HCT116 (cell line): ENCODE measurements around the gene ARID4A. TPM values are rescaled to one million over a fixed set of nuclear protein-coding genes. Genes with fewer than 3 reads are reported as not detected.

Source experiments
- ATAC-seq: fragments of 200-7000 bp; cut with Tn5 transposase; 2 replicates; pipeline ENCODE4 v1.9.1; 2020; ENCODE audit warnings: mild to moderate bottlenecking, moderate library complexity
- BruUV-seq: library from RNA; stranded (reverse); fragments of 400-500 nt; replicated peaks from 2 replicates; lab custom pipeline; 2021; lab: Mats Ljungman, UMichigan
- CTCF ChIA-PET: fragments of 300-600 bp; sonication (Branson Sonifier 250); formaldehyde crosslinking; loops from one replicate; lab custom pipeline; 2021; ENCODE audit warnings: antibody characterized with exemption; lab: Charles Lee
- POLR2A ChIA-PET: fragments of 300-600, 350-600 bp; sonication (Branson Sonifier 250); formaldehyde crosslinking; loops from one replicate; lab custom pipeline; 2021; ENCODE audit warnings: antibody characterized with exemption; lab: Charles Lee
- RAD21 ChIA-PET, 2 experiments: fragments of 300-600 bp; sonication (Branson Sonifier 250); formaldehyde crosslinking; loops; one replicate each; lab custom pipeline; 2023; ENCODE audit warnings: low total read pairs in 2 of 2; ENCODE audit not compliant: uncharacterized antibody in 2 of 2, unreplicated experiment in 2 of 2, low non-redundant PET in 1 of 2; lab: Charles Lee
- DNase-seq: peaks from one replicate; pipeline ENCODE4 v3.0.0-alpha.2; 2010; ENCODE audit warnings: low read depth, low spot score
- H2AFZ ChIP-seq: fragments of 200-600 bp; shearing (Covaris generic), sonication (generic); 2 replicates; pipeline ENCODE4 v1.6.1; 2017; ENCODE audit warnings: low read depth, mixed run types, mixed read lengths, antibody characterized with exemption, low read length; ENCODE audit not compliant: poor library complexity, severe bottlenecking
- H3K27ac ChIP-seq: 2 replicates; pipeline ENCODE4 v1.5.1; 2012; ENCODE audit warnings: low read depth, low read length
- H3K27me3 ChIP-seq: fragments of 200-600 bp; sonication (generic); 2 replicates; pipeline ENCODE4 v1.6.1; 2016; ENCODE audit warnings: mixed run types, low read length, mixed read lengths; ENCODE audit not compliant: insufficient read depth
- H3K36me3 ChIP-seq, 2 experiments: fragments of 200-500 bp in 1 of 2; fragments of 200-600 bp in 1 of 2; sonication (Bioruptor generic) in 1 of 2; sonication (generic) in 1 of 2; 2 replicates each; pipeline versions ENCODE4 v1.5.1 to v1.6.1; 2014 to 2016; ENCODE audit warnings: low read length in 2 of 2, inconsistent platforms in 1 of 2, mixed read lengths in 1 of 2, mixed run types in 1 of 2; ENCODE audit not compliant: insufficient read depth in 2 of 2, control insufficient read depth in 1 of 2
- H3K4me1 ChIP-seq, 2 experiments: fragments of 200-600 bp in 1 of 2; sonication (generic) in 1 of 2; 2 replicates each; pipeline versions ENCODE4 v1.5.1 to v1.6.1; 2012 to 2017; ENCODE audit warnings: low read length in 2 of 2, inconsistent platforms in 1 of 2, mild to moderate bottlenecking in 1 of 2, mixed read lengths in 1 of 2, mixed run types in 1 of 2, moderate library complexity in 1 of 2; ENCODE audit not compliant: insufficient read depth in 2 of 2, control insufficient read depth in 1 of 2
- H3K4me2 ChIP-seq: fragments of 200-600 bp; sonication (generic); 2 replicates; pipeline ENCODE4 v1.6.1; 2017; ENCODE audit warnings: mixed run types, low read length, mixed read lengths
- H3K4me3 ChIP-seq, 2 experiments: fragments of 200-600 bp in 1 of 2; sonication (generic) in 1 of 2; replicated peaks in 1 of 2; 2 replicates each; pipeline ENCODE4 v1.5.1; 2011 to 2016; ENCODE audit warnings: low read length in 2 of 2, control low read depth in 1 of 2, low read depth in 1 of 2, mild to moderate bottlenecking in 1 of 2, mixed read lengths in 1 of 2, mixed run types in 1 of 2
- H3K79me2 ChIP-seq: fragments of 200-600 bp; sonication (generic); 2 replicates; pipeline ENCODE4 v1.6.1; 2017; ENCODE audit warnings: mild to moderate bottlenecking, mixed run types, low read length, moderate library complexity, mixed read lengths; ENCODE audit not compliant: insufficient read depth
- H3K9ac ChIP-seq: fragments of 200-600 bp; sonication (generic); 2 replicates; pipeline ENCODE4 v1.6.1; 2016; ENCODE audit warnings: low read length, mixed read lengths
- H3K9me2 ChIP-seq: fragments of 200-600 bp; sonication (generic), shearing (Covaris generic); 2 replicates; pipeline ENCODE4 v1.6.1; 2017; ENCODE audit warnings: mixed run types, mild to moderate bottlenecking, moderate library complexity; ENCODE audit not compliant: insufficient read depth
- H3K9me3 ChIP-seq, 2 experiments: fragments of 200-500 bp in 1 of 2; fragments of 200-600 bp in 1 of 2; sonication (Bioruptor generic) in 1 of 2; sonication (generic) in 1 of 2; 2 replicates each; pipeline ENCODE4 v1.6.1; 2014 to 2017; ENCODE audit warnings: low read length in 2 of 2, mixed read lengths in 2 of 2, inconsistent platforms in 1 of 2, low read depth in 1 of 2, mild to moderate bottlenecking in 1 of 2, mixed run types in 1 of 2, moderate library complexity in 1 of 2; ENCODE audit not compliant: control insufficient read depth in 1 of 2, insufficient read depth in 1 of 2
- H4K20me1 ChIP-seq: fragments of 200-600 bp; sonication (generic), shearing (Covaris generic); 2 replicates; pipeline ENCODE4 v1.6.1; 2017; ENCODE audit warnings: mixed run types, mild to moderate bottlenecking, moderate library complexity; ENCODE audit not compliant: insufficient read depth
- CBX3 ChIP-seq: IDR thresholded peaks from 2 replicates; pipeline ENCODE4 v1.6.1; 2012; ENCODE audit warnings: low read depth
- CEBPB ChIP-seq: IDR thresholded peaks from 2 replicates; pipeline ENCODE4 v1.6.1; 2012; ENCODE audit warnings: low read depth
- CTCF ChIP-seq, 3 experiments: fragments of 200-600 bp in 1 of 3; sonication (generic) in 1 of 3; IDR thresholded peaks in 2 of 3; conservative IDR thresholded peaks in 1 of 3; 2 replicates each; pipeline ENCODE4 v1.5.1; 2012 to 2017; ENCODE audit warnings: low read depth in 2 of 3, low read length in 2 of 3, antibody characterized with exemption in 1 of 3, borderline replicate concordance in 1 of 3, control low read depth in 1 of 3, mild to moderate bottlenecking in 1 of 3, mixed read lengths in 1 of 3, mixed run types in 1 of 3, moderate library complexity in 1 of 3; ENCODE audit not compliant: insufficient read depth in 1 of 3
- EZH2 ChIP-seq: fragments of 200-600 bp; sonication (generic); IDR thresholded peaks from 2 replicates; pipeline ENCODE4 v1.6.1; 2017; ENCODE audit warnings: antibody characterized with exemption, mixed run types
- EZH2phosphoT487 ChIP-seq: fragments of 200-600 bp; IDR thresholded peaks from 2 replicates; pipeline ENCODE4 v1.6.1; 2018; ENCODE audit warnings: antibody characterized with exemption, borderline replicate concordance
- MAX ChIP-seq: IDR thresholded peaks from 2 replicates; pipeline ENCODE4 v1.6.1; 2012
- POLR2A ChIP-seq: IDR thresholded peaks from 2 replicates; pipeline ENCODE4 v1.7.0; 2011; ENCODE audit warnings: borderline replicate concordance; ENCODE audit not compliant: insufficient read depth, insufficient read length; ENCODE audit errors: extremely low read depth
- POLR2AphosphoS5 ChIP-seq: IDR thresholded peaks from 2 replicates; pipeline ENCODE4 v1.6.1; 2011; ENCODE audit warnings: mild to moderate bottlenecking, low read depth, low read length, moderate library complexity
- RAD21 ChIP-seq: IDR thresholded peaks from 2 replicates; pipeline ENCODE4 v1.6.1; 2012; ENCODE audit warnings: low read depth, mild to moderate bottlenecking
- SP1 ChIP-seq: IDR thresholded peaks from 2 replicates; pipeline ENCODE4 v1.6.1; 2012; ENCODE audit warnings: low read depth
- SRF ChIP-seq: IDR thresholded peaks from 2 replicates; pipeline ENCODE4 v1.6.1; 2012; ENCODE audit warnings: low read depth
- YY1 ChIP-seq: IDR thresholded peaks from 2 replicates; pipeline ENCODE4 v1.6.1; 2011; ENCODE audit warnings: low read length, low read depth, moderate library complexity, mild to moderate bottlenecking; ENCODE audit not compliant: insufficient replicate concordance; ENCODE audit errors: extremely low read depth
- ZBTB33 ChIP-seq: IDR thresholded peaks from 2 replicates; pipeline ENCODE4 v1.6.1; 2011; ENCODE audit warnings: mild to moderate bottlenecking, low read length, moderate library complexity; ENCODE audit not compliant: insufficient replicate concordance; ENCODE audit errors: extremely low read depth
- intact Hi-C: fragments of 100-400 bp; cut with micrococcal nuclease; formaldehyde crosslinking; loops from 2 replicates; pipeline ENCODE4 v1.10.0; 2022
- total RNA-seq: library from RNA; stranded (reverse); gene quantifications from one replicate; pipeline ENCODE4 v1.2.1, GENCODE V29; 2021; ENCODE audit not compliant: unreplicated experiment
- TF ChIP-seq, protein P1 (sequence below): IDR thresholded peaks from 2 replicates; pipeline ENCODE4 v1.6.1; 2012
- TF ChIP-seq, protein P2 (sequence below): IDR thresholded peaks from 2 replicates; pipeline ENCODE4 v1.6.1; 2012; ENCODE audit warnings: low read depth

Gene ARID4A
- total RNA-seq, 1 experiment from 2014 or later, result 13.9 TPM

GRCh38 chr14:58376791-58377190, 78.4 kb downstream of the ARID4A start:
- H3K27me3 ChIP-seq, result no peaks in the 10 kb centered on the region
- H3K9ac ChIP-seq, result no peak overlapping the region
- no peak for TF ChIP-seq CEBPB
- no peak for TF ChIP-seq SP1
- TF ChIP-seq EZH2, result no peak
- TF ChIP-seq YY1, result no peak
- no peak for TF ChIP-seq SRF
- TF ChIP-seq POLR2AphosphoS5, result no peak
- no peak for TF ChIP-seq EZH2phosphoT487
- TF ChIP-seq ZBTB33, result no peak
- no peak for TF ChIP-seq POLR2A
- no peak for TF ChIP-seq MAX
- TF ChIP-seq, protein P1, sequence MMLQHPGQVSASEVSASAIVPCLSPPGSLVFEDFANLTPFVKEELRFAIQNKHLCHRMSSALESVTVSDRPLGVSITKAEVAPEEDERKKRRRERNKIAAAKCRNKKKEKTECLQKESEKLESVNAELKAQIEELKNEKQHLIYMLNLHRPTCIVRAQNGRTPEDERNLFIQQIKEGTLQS, result no peak
- no peak for TF ChIP-seq RAD21
- no peak for TF ChIP-seq CTCF (IDR thresholded peaks at IDR 0.05 in 2 of 3, conservative IDR thresholded peaks at IDR 0.05 in 1 of 3; ENCODE audit: borderline replicate concordance in 1 of 3, insufficient read depth in 1 of 3, low read depth in 2 of 3, low read length in 2 of 3)
- TF ChIP-seq CBX3, result no peak
- TF ChIP-seq, protein P2, sequence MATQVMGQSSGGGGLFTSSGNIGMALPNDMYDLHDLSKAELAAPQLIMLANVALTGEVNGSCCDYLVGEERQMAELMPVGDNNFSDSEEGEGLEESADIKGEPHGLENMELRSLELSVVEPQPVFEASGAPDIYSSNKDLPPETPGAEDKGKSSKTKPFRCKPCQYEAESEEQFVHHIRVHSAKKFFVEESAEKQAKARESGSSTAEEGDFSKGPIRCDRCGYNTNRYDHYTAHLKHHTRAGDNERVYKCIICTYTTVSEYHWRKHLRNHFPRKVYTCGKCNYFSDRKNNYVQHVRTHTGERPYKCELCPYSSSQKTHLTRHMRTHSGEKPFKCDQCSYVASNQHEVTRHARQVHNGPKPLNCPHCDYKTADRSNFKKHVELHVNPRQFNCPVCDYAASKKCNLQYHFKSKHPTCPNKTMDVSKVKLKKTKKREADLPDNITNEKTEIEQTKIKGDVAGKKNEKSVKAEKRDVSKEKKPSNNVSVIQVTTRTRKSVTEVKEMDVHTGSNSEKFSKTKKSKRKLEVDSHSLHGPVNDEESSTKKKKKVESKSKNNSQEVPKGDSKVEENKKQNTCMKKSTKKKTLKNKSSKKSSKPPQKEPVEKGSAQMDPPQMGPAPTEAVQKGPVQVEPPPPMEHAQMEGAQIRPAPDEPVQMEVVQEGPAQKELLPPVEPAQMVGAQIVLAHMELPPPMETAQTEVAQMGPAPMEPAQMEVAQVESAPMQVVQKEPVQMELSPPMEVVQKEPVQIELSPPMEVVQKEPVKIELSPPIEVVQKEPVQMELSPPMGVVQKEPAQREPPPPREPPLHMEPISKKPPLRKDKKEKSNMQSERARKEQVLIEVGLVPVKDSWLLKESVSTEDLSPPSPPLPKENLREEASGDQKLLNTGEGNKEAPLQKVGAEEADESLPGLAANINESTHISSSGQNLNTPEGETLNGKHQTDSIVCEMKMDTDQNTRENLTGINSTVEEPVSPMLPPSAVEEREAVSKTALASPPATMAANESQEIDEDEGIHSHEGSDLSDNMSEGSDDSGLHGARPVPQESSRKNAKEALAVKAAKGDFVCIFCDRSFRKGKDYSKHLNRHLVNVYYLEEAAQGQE, result no peak
- DNase-seq (no peak), ATAC-seq (no peak)
- H3K4me2 ChIP-seq, result no peak overlapping the region
- H3K4me1 ChIP-seq, result no peaks in the 10 kb centered on the region
- RAD21 ChIA-PET, result no interaction called here
- H3K4me3 ChIP-seq, result no peak overlapping the region
- H3K9me3 ChIP-seq, result no peaks in the 10 kb centered on the region
- CTCF ChIA-PET, result no interaction called here
- no peak overlapping the region for H2AFZ ChIP-seq
- no TSS peak for BruUV-seq
- no peaks in the 10 kb centered on the region; a peak in 1 of 4 replicates for H3K36me3 ChIP-seq
- H3K79me2 ChIP-seq, result no peaks in the 10 kb centered on the region
- POLR2A ChIA-PET, result no interaction called here
- H3K9me2 ChIP-seq, result no peaks in the 10 kb centered on the region
- intact Hi-C loops, result no loop called here
- no peaks in the 10 kb centered on the region for H4K20me1 ChIP-seq
- no peak overlapping the region for H3K27ac ChIP-seq
